ENCODE data around the gene EXOSC10. TPM values are rescaled to one million over a fixed set of nuclear protein-coding genes. Genes with fewer than 3 reads are reported as not detected.

The EXOSC10 gene
- total RNA-seq, 1 experiment from 2014 or later = 73.0 TPM

DNA sequence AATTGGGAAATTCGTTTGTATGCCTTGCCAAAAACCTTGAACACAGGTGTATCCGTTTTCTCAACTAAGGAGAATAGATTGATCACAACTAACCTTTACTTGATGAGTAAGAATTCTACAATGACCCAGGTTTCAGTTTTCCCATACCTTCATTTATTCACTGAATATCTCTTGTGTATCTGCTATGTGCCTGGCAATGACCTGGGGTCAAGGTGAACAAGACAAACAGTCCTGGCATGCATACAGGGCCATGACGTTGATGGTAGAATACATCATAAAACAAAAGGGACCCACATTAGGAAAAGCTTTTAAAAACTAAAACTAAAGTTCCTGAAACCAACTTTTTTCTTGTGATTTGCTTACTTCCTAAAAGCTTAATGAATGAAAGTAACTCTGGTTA lies 32.1 kb upstream of the EXOSC10 start (continued):
- TF ChIP-seq ARID4B (CRISPR knock-in tag; IDR thresholded peaks at IDR 0.05; ENCODE audit: borderline replicate concordance) (no peak), SMAD3 (CRISPR knock-in tag; IDR thresholded peaks at IDR 0.05; ENCODE audit: borderline replicate concordance) (no peak), ZNF219 (CRISPR knock-in tag; IDR thresholded peaks at IDR 0.05; ENCODE audit: borderline replicate concordance) (no peak), TP53 (CRISPR knock-in tag; IDR thresholded peaks at IDR 0.05) (no peak), CBFB (CRISPR knock-in tag; IDR thresholded peaks at IDR 0.05; ENCODE audit: low read depth) (no peak), ATF1 (CRISPR knock-in tag; IDR thresholded peaks at IDR 0.05) (no peak)
- TF ChIP-seq, protein P1, sequence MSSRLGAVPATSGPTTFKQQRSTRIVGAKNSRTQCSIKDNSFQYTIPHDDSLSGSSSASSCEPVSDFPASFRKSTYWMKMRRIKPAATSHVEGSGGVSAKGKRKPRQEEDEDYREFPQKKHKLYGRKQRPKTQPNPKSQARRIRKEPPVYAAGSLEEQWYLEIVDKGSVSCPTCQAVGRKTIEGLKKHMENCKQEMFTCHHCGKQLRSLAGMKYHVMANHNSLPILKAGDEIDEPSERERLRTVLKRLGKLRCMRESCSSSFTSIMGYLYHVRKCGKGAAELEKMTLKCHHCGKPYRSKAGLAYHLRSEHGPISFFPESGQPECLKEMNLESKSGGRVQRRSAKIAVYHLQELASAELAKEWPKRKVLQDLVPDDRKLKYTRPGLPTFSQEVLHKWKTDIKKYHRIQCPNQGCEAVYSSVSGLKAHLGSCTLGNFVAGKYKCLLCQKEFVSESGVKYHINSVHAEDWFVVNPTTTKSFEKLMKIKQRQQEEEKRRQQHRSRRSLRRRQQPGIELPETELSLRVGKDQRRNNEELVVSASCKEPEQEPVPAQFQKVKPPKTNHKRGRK (CRISPR knock-in tag; IDR thresholded peaks at IDR 0.05; ENCODE audit: borderline replicate concordance) = no peak

DNA sequence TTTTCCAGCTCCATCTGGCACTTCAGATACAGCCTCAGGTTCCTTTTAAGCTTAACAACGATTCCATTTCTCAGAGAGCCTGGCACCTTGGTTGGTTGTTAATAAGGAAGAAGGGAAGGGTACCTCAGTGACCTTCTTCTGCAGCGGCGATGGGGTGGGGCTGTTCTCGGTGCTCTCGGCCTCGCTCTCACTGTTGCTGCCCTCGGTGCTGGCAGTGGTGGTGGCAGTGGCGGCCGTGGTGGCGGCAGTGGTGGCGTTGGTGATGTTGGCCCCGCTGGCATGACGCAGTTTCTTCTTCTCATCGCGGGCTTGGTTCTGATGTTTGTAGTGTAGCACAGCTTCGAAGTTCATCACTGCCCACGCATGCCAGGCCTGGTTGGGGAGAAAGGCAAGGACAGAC lies 30.7 kb upstream of the EXOSC10 start:
- DNase-seq (ENCODE audit: low spot score) = no peak
- no peak overlapping the region for H3K4me3 Mint-ChIP-seq
- H3K27ac Mint-ChIP-seq = no peak overlapping the region
- ATAC-seq = no peak
- ChIA-PET POLR2A (no interaction called here), CTCF (no interaction called here)
- H3K9me3 Mint-ChIP-seq = no peaks in the 10 kb centered on the region
- TF ChIP-seq NR1H2 (CRISPR knock-in tag; IDR thresholded peaks at IDR 0.05) (no peak), FOXJ3 (CRISPR knock-in tag; IDR thresholded peaks at IDR 0.05; ENCODE audit: borderline replicate concordance) (no peak), GRHL2 (CRISPR knock-in tag; IDR thresholded peaks at IDR 0.05; ENCODE audit: insufficient replicate concordance, severe bottlenecking) (no peak), MXD4 (CRISPR knock-in tag; IDR thresholded peaks at IDR 0.05; ENCODE audit: borderline replicate concordance) (no peak), ZBTB21 (CRISPR knock-in tag; IDR thresholded peaks at IDR 0.05; ENCODE audit: borderline replicate concordance) (no peak)
- no peaks in the 10 kb centered on the region for H3K27me3 Mint-ChIP-seq (ENCODE audit: low read depth)
- H3K36me3 Mint-ChIP-seq = peaks cover 59% of the 10 kb centered on the region
- H3K4me1 Mint-ChIP-seq = no peaks in the 10 kb centered on the region

GRCh38 chr1:11129649-11130390 lies 30.2 kb upstream of the EXOSC10 start:
- H3K27ac Mint-ChIP-seq = no peak overlapping the region
- TF ChIP-seq, protein P2, sequence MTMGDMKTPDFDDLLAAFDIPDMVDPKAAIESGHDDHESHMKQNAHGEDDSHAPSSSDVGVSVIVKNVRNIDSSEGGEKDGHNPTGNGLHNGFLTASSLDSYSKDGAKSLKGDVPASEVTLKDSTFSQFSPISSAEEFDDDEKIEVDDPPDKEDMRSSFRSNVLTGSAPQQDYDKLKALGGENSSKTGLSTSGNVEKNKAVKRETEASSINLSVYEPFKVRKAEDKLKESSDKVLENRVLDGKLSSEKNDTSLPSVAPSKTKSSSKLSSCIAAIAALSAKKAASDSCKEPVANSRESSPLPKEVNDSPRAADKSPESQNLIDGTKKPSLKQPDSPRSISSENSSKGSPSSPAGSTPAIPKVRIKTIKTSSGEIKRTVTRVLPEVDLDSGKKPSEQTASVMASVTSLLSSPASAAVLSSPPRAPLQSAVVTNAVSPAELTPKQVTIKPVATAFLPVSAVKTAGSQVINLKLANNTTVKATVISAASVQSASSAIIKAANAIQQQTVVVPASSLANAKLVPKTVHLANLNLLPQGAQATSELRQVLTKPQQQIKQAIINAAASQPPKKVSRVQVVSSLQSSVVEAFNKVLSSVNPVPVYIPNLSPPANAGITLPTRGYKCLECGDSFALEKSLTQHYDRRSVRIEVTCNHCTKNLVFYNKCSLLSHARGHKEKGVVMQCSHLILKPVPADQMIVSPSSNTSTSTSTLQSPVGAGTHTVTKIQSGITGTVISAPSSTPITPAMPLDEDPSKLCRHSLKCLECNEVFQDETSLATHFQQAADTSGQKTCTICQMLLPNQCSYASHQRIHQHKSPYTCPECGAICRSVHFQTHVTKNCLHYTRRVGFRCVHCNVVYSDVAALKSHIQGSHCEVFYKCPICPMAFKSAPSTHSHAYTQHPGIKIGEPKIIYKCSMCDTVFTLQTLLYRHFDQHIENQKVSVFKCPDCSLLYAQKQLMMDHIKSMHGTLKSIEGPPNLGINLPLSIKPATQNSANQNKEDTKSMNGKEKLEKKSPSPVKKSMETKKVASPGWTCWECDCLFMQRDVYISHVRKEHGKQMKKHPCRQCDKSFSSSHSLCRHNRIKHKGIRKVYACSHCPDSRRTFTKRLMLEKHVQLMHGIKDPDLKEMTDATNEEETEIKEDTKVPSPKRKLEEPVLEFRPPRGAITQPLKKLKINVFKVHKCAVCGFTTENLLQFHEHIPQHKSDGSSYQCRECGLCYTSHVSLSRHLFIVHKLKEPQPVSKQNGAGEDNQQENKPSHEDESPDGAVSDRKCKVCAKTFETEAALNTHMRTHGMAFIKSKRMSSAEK (CRISPR knock-in tag; IDR thresholded peaks at IDR 0.05; ENCODE audit: borderline replicate concordance) = no peak
- no peak for TF ChIP-seq MXD4 (CRISPR knock-in tag; IDR thresholded peaks at IDR 0.05; ENCODE audit: borderline replicate concordance)
- TF ChIP-seq, protein P3, sequence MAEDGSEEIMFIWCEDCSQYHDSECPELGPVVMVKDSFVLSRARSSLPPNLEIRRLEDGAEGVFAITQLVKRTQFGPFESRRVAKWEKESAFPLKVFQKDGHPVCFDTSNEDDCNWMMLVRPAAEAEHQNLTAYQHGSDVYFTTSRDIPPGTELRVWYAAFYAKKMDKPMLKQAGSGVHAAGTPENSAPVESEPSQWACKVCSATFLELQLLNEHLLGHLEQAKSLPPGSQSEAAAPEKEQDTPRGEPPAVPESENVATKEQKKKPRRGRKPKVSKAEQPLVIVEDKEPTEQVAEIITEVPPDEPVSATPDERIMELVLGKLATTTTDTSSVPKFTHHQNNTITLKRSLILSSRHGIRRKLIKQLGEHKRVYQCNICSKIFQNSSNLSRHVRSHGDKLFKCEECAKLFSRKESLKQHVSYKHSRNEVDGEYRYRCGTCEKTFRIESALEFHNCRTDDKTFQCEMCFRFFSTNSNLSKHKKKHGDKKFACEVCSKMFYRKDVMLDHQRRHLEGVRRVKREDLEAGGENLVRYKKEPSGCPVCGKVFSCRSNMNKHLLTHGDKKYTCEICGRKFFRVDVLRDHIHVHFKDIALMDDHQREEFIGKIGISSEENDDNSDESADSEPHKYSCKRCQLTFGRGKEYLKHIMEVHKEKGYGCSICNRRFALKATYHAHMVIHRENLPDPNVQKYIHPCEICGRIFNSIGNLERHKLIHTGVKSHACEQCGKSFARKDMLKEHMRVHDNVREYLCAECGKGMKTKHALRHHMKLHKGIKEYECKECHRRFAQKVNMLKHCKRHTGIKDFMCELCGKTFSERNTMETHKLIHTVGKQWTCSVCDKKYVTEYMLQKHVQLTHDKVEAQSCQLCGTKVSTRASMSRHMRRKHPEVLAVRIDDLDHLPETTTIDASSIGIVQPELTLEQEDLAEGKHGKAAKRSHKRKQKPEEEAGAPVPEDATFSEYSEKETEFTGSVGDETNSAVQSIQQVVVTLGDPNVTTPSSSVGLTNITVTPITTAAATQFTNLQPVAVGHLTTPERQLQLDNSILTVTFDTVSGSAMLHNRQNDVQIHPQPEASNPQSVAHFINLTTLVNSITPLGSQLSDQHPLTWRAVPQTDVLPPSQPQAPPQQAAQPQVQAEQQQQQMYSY (CRISPR knock-in tag; IDR thresholded peaks at IDR 0.05) = no peak
- TF ChIP-seq, protein P4, sequence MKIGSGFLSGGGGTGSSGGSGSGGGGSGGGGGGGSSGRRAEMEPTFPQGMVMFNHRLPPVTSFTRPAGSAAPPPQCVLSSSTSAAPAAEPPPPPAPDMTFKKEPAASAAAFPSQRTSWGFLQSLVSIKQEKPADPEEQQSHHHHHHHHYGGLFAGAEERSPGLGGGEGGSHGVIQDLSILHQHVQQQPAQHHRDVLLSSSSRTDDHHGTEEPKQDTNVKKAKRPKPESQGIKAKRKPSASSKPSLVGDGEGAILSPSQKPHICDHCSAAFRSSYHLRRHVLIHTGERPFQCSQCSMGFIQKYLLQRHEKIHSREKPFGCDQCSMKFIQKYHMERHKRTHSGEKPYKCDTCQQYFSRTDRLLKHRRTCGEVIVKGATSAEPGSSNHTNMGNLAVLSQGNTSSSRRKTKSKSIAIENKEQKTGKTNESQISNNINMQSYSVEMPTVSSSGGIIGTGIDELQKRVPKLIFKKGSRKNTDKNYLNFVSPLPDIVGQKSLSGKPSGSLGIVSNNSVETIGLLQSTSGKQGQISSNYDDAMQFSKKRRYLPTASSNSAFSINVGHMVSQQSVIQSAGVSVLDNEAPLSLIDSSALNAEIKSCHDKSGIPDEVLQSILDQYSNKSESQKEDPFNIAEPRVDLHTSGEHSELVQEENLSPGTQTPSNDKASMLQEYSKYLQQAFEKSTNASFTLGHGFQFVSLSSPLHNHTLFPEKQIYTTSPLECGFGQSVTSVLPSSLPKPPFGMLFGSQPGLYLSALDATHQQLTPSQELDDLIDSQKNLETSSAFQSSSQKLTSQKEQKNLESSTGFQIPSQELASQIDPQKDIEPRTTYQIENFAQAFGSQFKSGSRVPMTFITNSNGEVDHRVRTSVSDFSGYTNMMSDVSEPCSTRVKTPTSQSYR (CRISPR knock-in tag; IDR thresholded peaks at IDR 0.05) = no peak

More at GRCh38 chr1:11129649-11130390, 30.2 kb upstream of the EXOSC10 start:
- H3K9me3 Mint-ChIP-seq = no peaks in the 10 kb centered on the region
- peaks cover 63% of the 10 kb centered on the region for H3K36me3 Mint-ChIP-seq
- no peak for DNase-seq (ENCODE audit: low spot score)
- CTCF ChIA-PET = no interaction called here
- no peaks in the 10 kb centered on the region for H3K4me1 Mint-ChIP-seq
- POLR2A ChIA-PET = no interaction called here
- H3K4me3 Mint-ChIP-seq = no peak overlapping the region
- no peaks in the 10 kb centered on the region for H3K27me3 Mint-ChIP-seq (ENCODE audit: low read depth)
- ATAC-seq = no peak
